Mesenchymal stem cell (in vitro differentiated cells and primary cell): ENCODE results near the gene DPYD.
A peak's percentile ranks its signal among the peaks of the same experiment; 100 is the strongest.

Experiments
- DNase-seq: peaks from one replicate; pipeline ENCODE4 v3.0.0-alpha.2; 2013
- H2AFZ ChIP-seq: one replicate; pipeline ENCODE4 v1.6.1; 2013; ENCODE audit warnings: low read depth, mild to moderate bottlenecking, control low read depth, inconsistent platforms, low read length, moderate library complexity
- H2AK5ac ChIP-seq: 2 replicates; pipeline ENCODE4 v1.6.1; 2013; ENCODE audit warnings: low read length, moderate library complexity, mild to moderate bottlenecking, inconsistent platforms; ENCODE audit not compliant: severe bottlenecking
- H2BK120ac ChIP-seq: one replicate; pipeline ENCODE4 v1.6.1; 2013; ENCODE audit warnings: low read depth, mild to moderate bottlenecking, inconsistent platforms, low read length, moderate library complexity
- H2BK12ac ChIP-seq, 2 experiments: one replicate each; pipeline ENCODE4 v1.6.1; 2013; ENCODE audit warnings: inconsistent platforms in 2 of 2, low read length in 2 of 2, mild to moderate bottlenecking in 2 of 2, moderate library complexity in 2 of 2, control low read depth in 1 of 2
- H2BK15ac ChIP-seq: one replicate; pipeline ENCODE4 v1.6.1; 2013; ENCODE audit warnings: mild to moderate bottlenecking, low read depth, inconsistent platforms; ENCODE audit not compliant: poor library complexity, severe bottlenecking
- H2BK5ac ChIP-seq: 2 replicates; pipeline ENCODE4 v1.6.1; 2013; ENCODE audit warnings: low read depth, mild to moderate bottlenecking, low read length, control low read depth, inconsistent platforms; ENCODE audit not compliant: poor library complexity, severe bottlenecking
- H3K14ac ChIP-seq, 2 experiments: one replicate each; pipeline ENCODE4 v1.6.1; 2013; ENCODE audit warnings: inconsistent platforms in 2 of 2, low read length in 2 of 2, control low read depth in 1 of 2, mild to moderate bottlenecking in 1 of 2, moderate library complexity in 1 of 2
- H3K18ac ChIP-seq, 2 experiments: one replicate each; pipeline ENCODE4 v1.6.1; 2013; ENCODE audit warnings: inconsistent platforms in 2 of 2, low read length in 2 of 2, control low read depth in 1 of 2, low read depth in 1 of 2, mild to moderate bottlenecking in 1 of 2
- H3K23ac ChIP-seq, 2 experiments: one replicate each; pipeline ENCODE4 v1.6.1; 2013; ENCODE audit warnings: inconsistent platforms in 2 of 2, low read length in 2 of 2, mild to moderate bottlenecking in 2 of 2, moderate library complexity in 2 of 2, control low read depth in 1 of 2
- H3K27ac ChIP-seq: 2 replicates; pipeline ENCODE4 v1.5.1; 2013; ENCODE audit warnings: mild to moderate bottlenecking, moderate library complexity, low read length, control low read depth, inconsistent platforms; ENCODE audit not compliant: poor library complexity, severe bottlenecking
- H3K27me3 ChIP-seq, 2 experiments: 2 replicates each; pipeline versions ENCODE4 v1.6.1 to v1.7.0; 2013; ENCODE audit warnings: low read length in 2 of 2, mild to moderate bottlenecking in 2 of 2, moderate library complexity in 2 of 2, control low read depth in 1 of 2, inconsistent platforms in 1 of 2; ENCODE audit not compliant: control insufficient read depth in 1 of 2, insufficient read depth in 1 of 2
- H3K36me3 ChIP-seq, 2 experiments: 2 replicates each; pipeline versions ENCODE4 v1.6.1 to v1.7.0; 2013; ENCODE audit warnings: low read length in 2 of 2, control low read depth in 1 of 2, inconsistent platforms in 1 of 2, low read depth in 1 of 2, mild to moderate bottlenecking in 1 of 2; ENCODE audit not compliant: insufficient read depth in 2 of 2, control insufficient read depth in 1 of 2
- H3K4ac ChIP-seq, 2 experiments: one replicate each; pipeline ENCODE4 v1.6.1; 2013; ENCODE audit warnings: inconsistent platforms in 2 of 2, low read length in 2 of 2, mild to moderate bottlenecking in 2 of 2, moderate library complexity in 2 of 2, control low read depth in 1 of 2, low read depth in 1 of 2
- H3K4me1 ChIP-seq: 2 replicates; pipeline ENCODE4 v1.6.1; 2013; ENCODE audit warnings: low read depth, low read length, control low read depth; ENCODE audit not compliant: control insufficient read depth, insufficient read depth
- H3K4me2 ChIP-seq: 2 replicates; pipeline ENCODE4 v1.6.1; 2013; ENCODE audit warnings: low read length, mild to moderate bottlenecking, inconsistent platforms; ENCODE audit not compliant: poor library complexity, severe bottlenecking
- H3K4me3 ChIP-seq, 2 experiments: 2 replicates each; pipeline versions ENCODE4 v1.5.1 to v1.7.0; 2013; ENCODE audit warnings: low read length in 2 of 2, mild to moderate bottlenecking in 2 of 2, control low read depth in 1 of 2, low read depth in 1 of 2; ENCODE audit not compliant: insufficient read depth in 1 of 2
- H3K79me1 ChIP-seq: replicated peaks from 2 replicates; pipeline ENCODE4 v1.6.1; 2013; ENCODE audit warnings: mild to moderate bottlenecking, control low read depth, low read length, inconsistent platforms; ENCODE audit not compliant: poor library complexity, severe bottlenecking
- H3K9ac ChIP-seq: 2 replicates; pipeline ENCODE4 v1.7.0; 2013; ENCODE audit warnings: mild to moderate bottlenecking, low read length, moderate library complexity
- H3K9me3 ChIP-seq: 2 replicates; pipeline ENCODE4 v1.7.0; 2013; ENCODE audit warnings: mild to moderate bottlenecking, low read length; ENCODE audit not compliant: control insufficient read depth
- H4K8ac ChIP-seq: one replicate; pipeline ENCODE4 v1.6.1; 2013; ENCODE audit warnings: inconsistent platforms, mild to moderate bottlenecking, low read length, moderate library complexity
- H4K91ac ChIP-seq: one replicate; pipeline ENCODE4 v1.6.1; 2013; ENCODE audit warnings: mild to moderate bottlenecking, low read length, inconsistent platforms
- WGBS: methylation state at CpG from one replicate; pipeline ENCODE4 v1.1.7; 2013; ENCODE audit warnings: mixed read lengths; 5-methylcytosine and 5-hydroxymethylcytosine counted together

DPYD gene

DNA sequence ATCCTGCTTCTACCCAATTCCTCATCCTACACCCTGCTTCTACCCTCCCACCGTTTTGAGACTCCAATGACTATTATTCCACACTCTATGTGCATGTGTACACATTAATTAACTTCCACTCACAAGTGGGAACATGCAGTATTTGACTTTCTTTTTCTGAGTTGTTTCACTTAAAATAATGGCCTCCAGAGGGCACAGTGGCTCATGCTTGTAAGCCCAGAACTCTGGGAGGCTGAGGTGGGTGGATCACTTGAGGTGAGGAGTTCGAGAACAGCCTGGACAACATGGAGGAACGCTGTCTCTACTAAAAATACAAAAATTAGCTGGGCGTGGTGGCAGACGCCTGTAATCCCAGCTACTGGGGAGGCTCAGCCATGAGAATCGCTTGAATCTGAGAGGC lies 734.5 kb downstream of the DPYD start:
- H2BK5ac ChIP-seq, result no peak overlapping the region
- no peak overlapping the region for H2BK12ac ChIP-seq
- H3K4me2 ChIP-seq, result no peak overlapping the region
- no peak overlapping the region for H3K4ac ChIP-seq
- H3K79me1 ChIP-seq, result no peaks in the 10 kb centered on the region
- H3K14ac ChIP-seq, result no peak overlapping the region
- peak; percentile 14 for DNase-seq
- H2BK120ac ChIP-seq, result no peak overlapping the region
- no peaks in the 10 kb centered on the region for H3K9me3 ChIP-seq
- H3K36me3 ChIP-seq, result no peaks in the 10 kb centered on the region
- no peak overlapping the region for H2BK15ac ChIP-seq
- no peak overlapping the region for H3K27ac ChIP-seq
- no peak overlapping the region for H3K18ac ChIP-seq
- no peak overlapping the region for H2AK5ac ChIP-seq
- no peaks in the 10 kb centered on the region for H3K4me1 ChIP-seq
- no peak overlapping the region for H3K9ac ChIP-seq
- no peaks in the 10 kb centered on the region for H3K27me3 ChIP-seq
- H3K4me3 ChIP-seq, result no peak overlapping the region
- H4K91ac ChIP-seq, result no peak overlapping the region
- H4K8ac ChIP-seq, result no peak overlapping the region
- no peak overlapping the region for H2AFZ ChIP-seq
- 80% methylated on average over 6 of the region's 6 CpGs for WGBS
- no peak overlapping the region for H3K23ac ChIP-seq

DNA sequence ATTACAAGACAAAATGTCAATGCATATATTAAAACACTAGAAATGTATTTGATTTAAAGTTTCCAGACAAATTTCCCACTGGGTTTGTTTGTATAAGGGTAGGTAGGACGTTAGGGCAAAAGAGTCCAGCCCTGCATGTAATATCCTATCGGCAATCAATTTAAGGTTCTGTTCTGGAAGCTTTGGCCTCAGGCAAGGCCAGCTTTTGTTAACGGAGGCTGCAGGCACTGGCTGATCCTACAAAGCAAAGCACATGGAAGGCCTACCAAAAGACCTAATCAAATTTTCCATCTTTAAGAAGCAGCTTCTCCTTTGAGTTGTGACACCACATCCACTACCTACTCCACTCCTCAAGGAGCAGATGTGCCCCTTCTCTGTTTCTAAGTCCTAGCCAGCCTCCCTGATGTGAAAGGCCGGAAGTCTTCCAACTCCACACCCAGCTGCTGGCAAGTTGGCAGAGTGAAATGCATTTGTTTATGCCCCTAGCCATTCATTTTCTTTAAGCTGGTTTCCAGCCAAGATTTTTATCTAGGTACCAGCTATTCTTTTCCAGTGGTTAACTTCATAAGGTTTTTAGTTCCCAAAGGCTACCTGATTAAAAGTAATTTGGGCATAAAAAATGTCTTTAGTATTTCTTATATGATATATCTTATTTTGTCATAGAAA lies 746.7 kb downstream of the DPYD start:
- Histone ChIP-seq H3K9ac (no peak overlapping the region), H3K4me3 (no peak overlapping the region), H4K91ac (no peak overlapping the region), H2BK5ac (no peak overlapping the region), H4K8ac (no peak overlapping the region), H3K27me3 (no peaks in the 10 kb centered on the region), H3K9me3 (no peaks in the 10 kb centered on the region), H3K4me1 (no peaks in the 10 kb centered on the region), H2BK15ac (no peak overlapping the region), H3K36me3 (peaks cover 0 to under 1% of the 10 kb centered on the region in 2 experiments), H3K27ac (no peak overlapping the region), H2AK5ac (no peak overlapping the region), H3K23ac (no peak overlapping the region), H2AFZ (no peak overlapping the region), H3K4ac (no peak overlapping the region), H3K79me1 (no peaks in the 10 kb centered on the region), H3K18ac (no peak overlapping the region), H2BK12ac (no peak overlapping the region), H3K4me2 (no peak overlapping the region), H2BK120ac (no peak overlapping the region), H3K14ac (no peak overlapping the region)
- no peak for DNase-seq
- WGBS, result 73% methylated on average over 4 of the region's 4 CpGs

- H3K9ac ChIP-seq, result no peak overlapping the region
- H2AK5ac ChIP-seq, result no peak overlapping the region
- H3K4me3 ChIP-seq, result no peak overlapping the region
- no peaks in the 10 kb centered on the region for H3K4me1 ChIP-seq
- no peak overlapping the region for H2BK12ac ChIP-seq
- H3K18ac ChIP-seq, result peak overlapping the region in 1 of 2 experiments; percentile 18
- no peaks in the 10 kb centered on the region for H3K36me3 ChIP-seq
- peak overlapping the region; percentile 60 for H4K8ac ChIP-seq
- no peak overlapping the region for H3K4ac ChIP-seq
- H2BK120ac ChIP-seq, result no peak overlapping the region
- H2BK15ac ChIP-seq, result no peak overlapping the region
- no peak for DNase-seq
- no peak overlapping the region for H2BK5ac ChIP-seq
- H4K91ac ChIP-seq, result no peak overlapping the region
- H3K4me2 ChIP-seq, result no peak overlapping the region
- H3K27me3 ChIP-seq, result no peaks in the 10 kb centered on the region
- no peaks in the 10 kb centered on the region for H3K9me3 ChIP-seq
- H3K79me1 ChIP-seq, result no peaks in the 10 kb centered on the region
- H3K14ac ChIP-seq, result peak overlapping the region in 1 of 2 experiments; percentile 2
- no peak overlapping the region for H2AFZ ChIP-seq
- WGBS, result 83% methylated on average over 2 of the region's 2 CpGs
- H3K27ac ChIP-seq, result no peak overlapping the region
- H3K23ac ChIP-seq, result no peak overlapping the region
Observed at GRCh38 chr1:97170300-97170699, 750.5 kb downstream of the DPYD start.

- H2BK15ac ChIP-seq, result no peak overlapping the region
- H3K4me2 ChIP-seq, result no peak overlapping the region
- no peak overlapping the region for H2BK5ac ChIP-seq
- H4K8ac ChIP-seq, result no peak overlapping the region
- no peak overlapping the region for H2AFZ ChIP-seq
- no peaks in the 10 kb centered on the region for H3K36me3 ChIP-seq
- no peak overlapping the region for H2BK12ac ChIP-seq
- no peak overlapping the region for H3K23ac ChIP-seq
- no peak overlapping the region for H2BK120ac ChIP-seq
- no peak overlapping the region for H3K4me3 ChIP-seq
- no peaks in the 10 kb centered on the region for H3K27me3 ChIP-seq
- no peak overlapping the region for H3K4ac ChIP-seq
- no peak overlapping the region for H3K18ac ChIP-seq
- H2AK5ac ChIP-seq, result no peak overlapping the region
- H3K27ac ChIP-seq, result no peak overlapping the region
- no peak for DNase-seq
- H3K79me1 ChIP-seq, result no peaks in the 10 kb centered on the region
- H4K91ac ChIP-seq, result no peak overlapping the region
- WGBS, result no CpG with 5 or more reads among the region's 1 CpG
- no peaks in the 10 kb centered on the region for H3K4me1 ChIP-seq
- H3K9me3 ChIP-seq, result peaks cover 6% of the 10 kb centered on the region
- no peak overlapping the region for H3K9ac ChIP-seq
- H3K14ac ChIP-seq, result no peak overlapping the region
Observed at GRCh38 chr1:97168056-97168455, 752.8 kb downstream of the DPYD start.
